Endodermal cell (in vitro differentiated cells): Measurements from ENCODE around the gene OCA2. TPM values are rescaled to one million over a fixed set of nuclear protein-coding genes. Genes with fewer than 3 reads are reported as not detected.

Source experiments
- DNase-seq: peaks from one replicate; pipeline ENCODE4 v3.0.0-alpha.2; 2017
- H3K27ac ChIP-seq: 2 replicates; pipeline ENCODE4 v1.5.1; 2013; ENCODE audit warnings: mild to moderate bottlenecking, low read depth, low read length, moderate library complexity
- H3K27me3 ChIP-seq: 2 replicates; pipeline ENCODE4 v1.6.1; 2013; ENCODE audit warnings: mild to moderate bottlenecking, low read length, moderate library complexity; ENCODE audit not compliant: insufficient read depth, control insufficient read depth, poor library complexity, severe bottlenecking
- H3K36me3 ChIP-seq: 2 replicates; pipeline ENCODE4 v1.7.0; 2013; ENCODE audit warnings: mild to moderate bottlenecking, low read length, moderate library complexity; ENCODE audit not compliant: control insufficient read depth, insufficient read depth
- H3K4me1 ChIP-seq: one replicate; pipeline ENCODE4 v1.7.0; 2013; ENCODE audit warnings: low read length; ENCODE audit not compliant: control insufficient read depth, insufficient read depth
- H3K4me3 ChIP-seq: 2 replicates; pipeline ENCODE4 v1.5.1; 2013; ENCODE audit warnings: mild to moderate bottlenecking, low read length, moderate library complexity
- H3K9ac ChIP-seq: 2 replicates; pipeline ENCODE4 v1.6.1; 2013; ENCODE audit warnings: mild to moderate bottlenecking, low read length, moderate library complexity; ENCODE audit not compliant: poor library complexity, severe bottlenecking; ENCODE audit errors: extremely low read depth
- H3K9me3 ChIP-seq: 2 replicates; pipeline ENCODE4 v1.6.1; 2013; ENCODE audit warnings: mild to moderate bottlenecking, low read length, moderate library complexity; ENCODE audit not compliant: control insufficient read depth
- H3K27ac Mint-ChIP-seq: 2 replicates; pipeline ENCODE4 v1.8.0; 2020; ENCODE audit warnings: mixed read lengths
- H3K27me3 Mint-ChIP-seq: 2 replicates; pipeline ENCODE4 v1.8.0; 2021; ENCODE audit warnings: mild to moderate bottlenecking, mixed read lengths; ENCODE audit not compliant: insufficient read depth
- H3K36me3 Mint-ChIP-seq: 2 replicates; pipeline ENCODE4 v1.8.0; 2020; ENCODE audit warnings: low read depth, mixed read lengths
- H3K4me1 Mint-ChIP-seq: 2 replicates; pipeline ENCODE4 v1.8.0; 2020; ENCODE audit warnings: mixed read lengths
- H3K4me3 Mint-ChIP-seq: 2 replicates; pipeline ENCODE4 v1.8.0; 2020; ENCODE audit warnings: mild to moderate bottlenecking, moderate library complexity, mixed read lengths
- H3K9me3 Mint-ChIP-seq: 2 replicates; pipeline ENCODE4 v1.8.0; 2020; ENCODE audit warnings: mild to moderate bottlenecking, mixed read lengths
- CTCF ChIP-seq: fragments of 200-600 bp; sonication (generic); conservative IDR thresholded peaks from 2 replicates; pipeline ENCODE4 v1.5.0; 2021; ENCODE audit warnings: antibody characterized with exemption, mild to moderate bottlenecking
- WGBS, 2 experiments: methylation state at CpG; one replicate each; pipeline versions ENCODE4 v1.1.5 to v1.1.7; 2013; ENCODE audit warnings: missing lambda C conversion rate in 2 of 2, mixed read lengths in 1 of 2; ENCODE audit not compliant: insufficient coverage in 1 of 2, insufficient read length in 1 of 2; 5-methylcytosine and 5-hydroxymethylcytosine counted together
- total RNA-seq, 2 donors: library from RNA; stranded (reverse); fragmentation: NEBNext Ultra II Directional in 1 of 2; extraction: Animal tissue kit (Norgen Biotek cat#: 25700) in 1 of 2; gene quantifications; 2 replicates in 1 of 2; 3 replicates in 1 of 2; pipeline ENCODE4 v1.2.1, GENCODE V29; 2021

Gene OCA2
- total RNA-seq, 2 donors from 2014 or later, result 0.29 to 0.84 TPM

GRCh38 chr15:28101983-28102441 is 2.9 kb upstream of the OCA2 start:
- DNase-seq, result peak; percentile 44
- H3K27me3 Mint-ChIP-seq, result peaks cover 85% of the 10 kb centered on the region
- no peak overlapping the region for H3K4me3 Mint-ChIP-seq
- 72 to 75% methylated on average over 7 to 10 of the region's 10 CpGs for WGBS, 2 experiments
- Histone ChIP-seq H3K9me3 (no peaks in the 10 kb centered on the region), H3K9ac (no peak overlapping the region), H3K4me1 (no peaks in the 10 kb centered on the region), H3K4me3 (no peak overlapping the region), H3K36me3 (no peaks in the 10 kb centered on the region), H3K27ac (no peak overlapping the region), H3K27me3 (peaks cover 88% of the 10 kb centered on the region)
- no peaks in the 10 kb centered on the region for H3K36me3 Mint-ChIP-seq
- H3K4me1 Mint-ChIP-seq, result no peaks in the 10 kb centered on the region
- TF ChIP-seq CTCF, result no peak
- no peak overlapping the region for H3K27ac Mint-ChIP-seq
- no peaks in the 10 kb centered on the region for H3K9me3 Mint-ChIP-seq

DNA sequence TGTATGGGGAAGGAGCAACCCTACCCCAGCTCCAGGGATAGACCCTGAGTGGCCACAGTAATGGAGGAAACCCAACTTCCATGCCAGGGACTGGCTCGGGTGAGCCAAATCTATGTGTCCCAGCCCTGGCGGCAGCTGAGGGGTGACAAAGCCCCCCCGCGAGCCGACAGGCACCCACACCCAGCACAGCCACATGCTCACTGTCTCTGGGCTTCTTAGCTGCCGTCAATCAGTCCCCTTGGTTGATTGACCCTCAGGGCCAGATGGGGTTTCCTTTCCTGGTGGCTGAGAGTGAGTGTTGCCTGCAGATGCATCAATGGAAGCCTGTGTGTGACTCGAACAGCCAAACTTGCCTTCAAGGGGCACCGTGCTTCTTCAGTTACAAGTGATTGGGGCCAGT is 2.1 kb upstream of the OCA2 start:
- peaks cover 90% of the 10 kb centered on the region for H3K27me3 Mint-ChIP-seq
- no peaks in the 10 kb centered on the region for H3K4me1 ChIP-seq
- H3K27ac Mint-ChIP-seq, result no peak overlapping the region
- no peak for TF ChIP-seq CTCF
- no peaks in the 10 kb centered on the region for H3K36me3 ChIP-seq
- DNase-seq, result peak; percentile 46
- no peak overlapping the region for H3K9ac ChIP-seq
- 71 to 73% methylated on average over 3 to 8 of the region's 8 CpGs for WGBS, 2 experiments
- no peak overlapping the region for H3K27ac ChIP-seq
- no peak overlapping the region for H3K4me3 Mint-ChIP-seq
- H3K9me3 Mint-ChIP-seq, result no peaks in the 10 kb centered on the region
- no peaks in the 10 kb centered on the region for H3K36me3 Mint-ChIP-seq
- no peaks in the 10 kb centered on the region for H3K9me3 ChIP-seq
- H3K4me1 Mint-ChIP-seq, result peaks cover under 1% of the 10 kb centered on the region
- H3K27me3 ChIP-seq, result peaks cover 88% of the 10 kb centered on the region
- H3K4me3 ChIP-seq, result no peak overlapping the region

GRCh38 chr15:28100516-28101195 is 1.5 kb upstream of the OCA2 start:
- no peak overlapping the region for H3K4me3 ChIP-seq
- WGBS, 2 experiments, result 89 to 92% methylated on average over 9 to 20 of the region's 20 CpGs
- Mint-ChIP-seq H3K36me3 (no peaks in the 10 kb centered on the region), H3K9me3 (no peaks in the 10 kb centered on the region), H3K27ac (no peak overlapping the region), H3K4me1 (peaks cover 5% of the 10 kb centered on the region), H3K27me3 (peaks cover 90% of the 10 kb centered on the region), H3K4me3 (no peak overlapping the region)
- no peak overlapping the region for H3K27ac ChIP-seq
- H3K4me1 ChIP-seq, result no peaks in the 10 kb centered on the region
- H3K9ac ChIP-seq, result no peak overlapping the region
- H3K27me3 ChIP-seq, result peaks cover 88% of the 10 kb centered on the region
- peak; percentile 50 for DNase-seq
- TF ChIP-seq CTCF, result no peak
- H3K9me3 ChIP-seq, result no peaks in the 10 kb centered on the region
- H3K36me3 ChIP-seq, result no peaks in the 10 kb centered on the region
